Peyer's patch (tissue), 4 donors: ENCODE results near the gene TOX2. TPM values are rescaled to one million over a fixed set of nuclear protein-coding genes. Genes with fewer than 3 reads are reported as not detected.

Experiments
- DNase-seq, 3 donors: peaks; one replicate each; pipeline ENCODE4 v3.0.0-alpha.2; 2017 to 2019
- H3K27ac ChIP-seq, 4 donors: fragments of 200-600 bp; sonication (generic); one replicate each; pipeline ENCODE4 v1.5.1; 2016 to 2019
- H3K27me3 ChIP-seq, 2 donors: fragments of 200-600 bp; sonication (generic); one replicate each; pipeline ENCODE4 v1.5.1; 2019
- H3K36me3 ChIP-seq, 3 donors: fragments of 200-600 bp; sonication (generic); one replicate each; pipeline ENCODE4 v1.5.1; 2016 to 2019
- H3K4me1 ChIP-seq, 4 donors: fragments of 200-600 bp; sonication (generic); one replicate each; pipeline ENCODE4 v1.5.1; 2016 to 2019
- H3K4me3 ChIP-seq, 4 donors: fragments of 200-600 bp; sonication (generic); 1 replicate in 3 of 4; 2 replicates in 1 of 4; pipeline ENCODE4 v1.5.1; 2016 to 2019; ENCODE audit warnings: mild to moderate bottlenecking in 1 of 4
- H3K9me3 ChIP-seq, 4 donors: fragments of 200-600 bp; sonication (generic); one replicate each; pipeline ENCODE4 v1.5.1; 2016 to 2019; ENCODE audit warnings: mild to moderate bottlenecking in 1 of 4
- POLR2A ChIP-seq, 2 donors: fragments of 450-650 bp; IDR thresholded peaks; one replicate each; pipeline ENCODE4 v1.5.1; 2017; ENCODE audit warnings: antibody characterized with exemption in 2 of 2, mild to moderate bottlenecking in 2 of 2, moderate library complexity in 2 of 2
- total RNA-seq, 4 donors: library from RNA; depleted of rRNA; stranded (reverse); fragments of >200 nt; gene quantifications; one replicate each; pipeline ENCODE4 v1.1.0, GENCODE V29; 2016
- TF ChIP-seq, protein P1 (sequence below), 6 experiments: fragments of 450-650 bp in 4 of 6; fragments of 200-600 bp in 2 of 6; sonication (generic) in 1 of 6; IDR thresholded peaks; one replicate each; pipeline ENCODE4 v1.5.1; 2017 to 2019; ENCODE audit warnings: antibody characterized with exemption in 6 of 6, mild to moderate bottlenecking in 3 of 6, moderate library complexity in 1 of 6

Gene TOX2
- total RNA-seq, 4 donors from 2014 or later: 1.9 to 5.8 (median 2.0) TPM

- Histone ChIP-seq H3K4me1 (no peaks in the 10 kb centered on the region), H3K27me3 (no peaks in the 10 kb centered on the region), H3K9me3 (no peaks in the 10 kb centered on the region), H3K4me3 (no peak overlapping the region), H3K27ac (no peak overlapping the region), H3K36me3 (no peaks in the 10 kb centered on the region)
- TF ChIP-seq, protein P1, sequence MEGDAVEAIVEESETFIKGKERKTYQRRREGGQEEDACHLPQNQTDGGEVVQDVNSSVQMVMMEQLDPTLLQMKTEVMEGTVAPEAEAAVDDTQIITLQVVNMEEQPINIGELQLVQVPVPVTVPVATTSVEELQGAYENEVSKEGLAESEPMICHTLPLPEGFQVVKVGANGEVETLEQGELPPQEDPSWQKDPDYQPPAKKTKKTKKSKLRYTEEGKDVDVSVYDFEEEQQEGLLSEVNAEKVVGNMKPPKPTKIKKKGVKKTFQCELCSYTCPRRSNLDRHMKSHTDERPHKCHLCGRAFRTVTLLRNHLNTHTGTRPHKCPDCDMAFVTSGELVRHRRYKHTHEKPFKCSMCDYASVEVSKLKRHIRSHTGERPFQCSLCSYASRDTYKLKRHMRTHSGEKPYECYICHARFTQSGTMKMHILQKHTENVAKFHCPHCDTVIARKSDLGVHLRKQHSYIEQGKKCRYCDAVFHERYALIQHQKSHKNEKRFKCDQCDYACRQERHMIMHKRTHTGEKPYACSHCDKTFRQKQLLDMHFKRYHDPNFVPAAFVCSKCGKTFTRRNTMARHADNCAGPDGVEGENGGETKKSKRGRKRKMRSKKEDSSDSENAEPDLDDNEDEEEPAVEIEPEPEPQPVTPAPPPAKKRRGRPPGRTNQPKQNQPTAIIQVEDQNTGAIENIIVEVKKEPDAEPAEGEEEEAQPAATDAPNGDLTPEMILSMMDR (IDR thresholded peaks at IDR 0.05): no peak
- TF ChIP-seq POLR2A (IDR thresholded peaks at IDR 0.05): no peak
- DNase-seq: no peak
Measured at GRCh38 chr20:44001667-44002596, 87.3 kb downstream of the TOX2 start.

- no peak overlapping the region for H3K27ac ChIP-seq
- H3K4me3 ChIP-seq: no peak overlapping the region
- no peaks in the 10 kb centered on the region for H3K27me3 ChIP-seq
- no peaks in the 10 kb centered on the region for H3K36me3 ChIP-seq
- no peak for DNase-seq
- H3K4me1 ChIP-seq: no peaks in the 10 kb centered on the region
- TF ChIP-seq POLR2A (IDR thresholded peaks at IDR 0.05): no peak
- TF ChIP-seq, protein P1 (IDR thresholded peaks at IDR 0.05): no peak
- no peaks in the 10 kb centered on the region for H3K9me3 ChIP-seq
Measured at GRCh38 chr20:44002861-44003260, 88.2 kb downstream of the TOX2 start.

DNA sequence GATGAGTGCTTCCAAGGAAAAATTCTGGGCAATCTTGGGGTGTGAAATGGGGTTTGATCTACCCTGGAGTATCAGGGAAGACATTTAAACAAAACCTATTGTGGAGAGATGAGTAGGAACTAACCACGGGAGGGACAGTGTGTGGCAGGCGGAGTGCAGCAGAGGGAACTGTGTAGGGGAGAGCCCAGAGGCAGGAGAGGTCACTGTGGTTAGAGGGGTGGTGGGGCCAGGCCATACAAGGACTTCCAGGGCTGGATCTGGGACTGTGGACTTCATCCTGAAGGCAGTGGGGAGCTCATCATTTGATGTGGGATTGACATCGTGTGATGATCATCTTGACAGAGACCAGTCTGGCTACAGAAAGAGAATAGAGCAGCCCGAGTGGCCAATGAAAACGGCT, 89.0 kb downstream of the TOX2 start:
- Histone ChIP-seq H3K27me3 (no peaks in the 10 kb centered on the region), H3K9me3 (no peaks in the 10 kb centered on the region), H3K36me3 (no peaks in the 10 kb centered on the region), H3K4me1 (no peaks in the 10 kb centered on the region), H3K4me3 (no peak overlapping the region), H3K27ac (no peak overlapping the region)
- TF ChIP-seq POLR2A (IDR thresholded peaks at IDR 0.05): no peak
- TF ChIP-seq, protein P1 (IDR thresholded peaks at IDR 0.05): no peak
- DNase-seq: no peak

GRCh38 chr20:44004306-44004915, 89.8 kb downstream of the TOX2 start:
- H3K4me3 ChIP-seq: no peak overlapping the region
- no peaks in the 10 kb centered on the region for H3K4me1 ChIP-seq
- H3K36me3 ChIP-seq: no peaks in the 10 kb centered on the region
- no peaks in the 10 kb centered on the region for H3K27me3 ChIP-seq
- H3K9me3 ChIP-seq: no peaks in the 10 kb centered on the region
- TF ChIP-seq, protein P1 (IDR thresholded peaks at IDR 0.05): no peak
- no peak for TF ChIP-seq POLR2A (IDR thresholded peaks at IDR 0.05)
- no peak overlapping the region for H3K27ac ChIP-seq
- no peak for DNase-seq

- no peak for DNase-seq
- H3K27me3 ChIP-seq: no peaks in the 10 kb centered on the region
- H3K36me3 ChIP-seq: no peaks in the 10 kb centered on the region
- H3K9me3 ChIP-seq: no peaks in the 10 kb centered on the region
- TF ChIP-seq, protein P1 (IDR thresholded peaks at IDR 0.05): no peak
- TF ChIP-seq POLR2A (IDR thresholded peaks at IDR 0.05): no peak
- H3K4me1 ChIP-seq: no peaks in the 10 kb centered on the region
- no peak overlapping the region for H3K4me3 ChIP-seq
- no peak overlapping the region for H3K27ac ChIP-seq
Measured at GRCh38 chr20:44005661-44006060, 91.0 kb downstream of the TOX2 start.
